Uterus (tissue), 4 donors: ENCODE measurements around the gene TUBA4A. TPM values are rescaled to one million over a fixed set of nuclear protein-coding genes. Genes with fewer than 3 reads are reported as not detected.
A peak's percentile ranks its signal among the peaks of the same experiment; 100 is the strongest.

Source experiments
- DNase-seq, 2 donors: peaks; one replicate each; pipeline ENCODE4 v3.0.0-alpha.2; 2019 to 2020
- H3K27ac ChIP-seq, 2 donors: fragments of 200-600 bp; sonication (generic); 1 replicate in 1 of 2; 2 replicates in 1 of 2; pipeline ENCODE4 v1.5.1; 2016 to 2018
- H3K27me3 ChIP-seq, 2 donors: fragments of 200-600 bp; sonication (generic); one replicate each; pipeline ENCODE4 v1.5.1; 2018 to 2019; ENCODE audit warnings: control low read depth in 1 of 2
- H3K36me3 ChIP-seq, 2 donors: fragments of 200-600 bp; sonication (generic); one replicate each; pipeline ENCODE4 v1.5.1; 2019; ENCODE audit warnings: control low read depth in 1 of 2
- H3K4me1 ChIP-seq, 2 donors: fragments of 200-600 bp; sonication (generic); one replicate each; pipeline ENCODE4 v1.5.1; 2018 to 2019; ENCODE audit warnings: control low read depth in 1 of 2
- H3K4me3 ChIP-seq, 2 donors: fragments of 200-600 bp; sonication (generic); 1 replicate in 1 of 2; 2 replicates in 1 of 2; pipeline ENCODE4 v1.5.1; 2018 to 2019; ENCODE audit warnings: mild to moderate bottlenecking in 1 of 2
- H3K9me3 ChIP-seq, 2 donors: fragments of 200-600 bp; sonication (generic); one replicate each; pipeline ENCODE4 v1.5.1; 2019; ENCODE audit warnings: control low read depth in 1 of 2
- CTCF ChIP-seq, 4 experiments: fragments of 200-600 bp in 2 of 4; fragments of 450-650 bp in 2 of 4; sonication (generic) in 2 of 4; IDR thresholded peaks; one replicate each; pipeline ENCODE4 v1.5.1; 2016 to 2019; ENCODE audit warnings: antibody characterized with exemption in 4 of 4, mild to moderate bottlenecking in 2 of 4, moderate library complexity in 1 of 4
- POLR2A ChIP-seq, 2 donors: fragments of 450-650 bp; IDR thresholded peaks; one replicate each; pipeline ENCODE4 v1.6.1; 2016; ENCODE audit warnings: antibody characterized with exemption in 2 of 2, mild to moderate bottlenecking in 1 of 2, moderate library complexity in 1 of 2
- intact Hi-C: fragments of 100-400 bp; cut with DNase I; formaldehyde crosslinking; loops from one replicate; pipeline ENCODE4 v1.15.1; 2023; ENCODE audit warnings: low total_unique reads
- total RNA-seq, 4 donors: library from RNA; depleted of rRNA in 3 of 4; stranded (reverse); fragments of >200 nt in 3 of 4; gene quantifications; one replicate each; pipeline versions ENCODE4 v1.1.0 to v1.2.4, GENCODE V29; 2014 to 2023
- donor health status: DM: yes; HTN: yes; CAD: no.

Gene TUBA4A
- total RNA-seq, 4 donors from 2014 or later = 3.7 to 32.3 (median 7.3) TPM

GRCh38 chr2:219274361-219274921, 20.7 kb upstream of the TUBA4A start:
- H3K36me3 ChIP-seq = no peaks in the 10 kb centered on the region
- H3K4me3 ChIP-seq = no peak overlapping the region
- intact Hi-C loops = no loop called here
- H3K27me3 ChIP-seq = no peaks in the 10 kb centered on the region
- H3K4me1 ChIP-seq = peaks cover 8 to 10% of the 10 kb centered on the region in 2 donors
- TF ChIP-seq POLR2A (IDR thresholded peaks at IDR 0.05) = no peak
- TF ChIP-seq CTCF (IDR thresholded peaks at IDR 0.05) = no peak
- H3K27ac ChIP-seq = peak overlapping the region; percentile 61 to 68
- no peaks in the 10 kb centered on the region for H3K9me3 ChIP-seq
- peak in 1 of 2 donors; percentile 36 for DNase-seq

DNA sequence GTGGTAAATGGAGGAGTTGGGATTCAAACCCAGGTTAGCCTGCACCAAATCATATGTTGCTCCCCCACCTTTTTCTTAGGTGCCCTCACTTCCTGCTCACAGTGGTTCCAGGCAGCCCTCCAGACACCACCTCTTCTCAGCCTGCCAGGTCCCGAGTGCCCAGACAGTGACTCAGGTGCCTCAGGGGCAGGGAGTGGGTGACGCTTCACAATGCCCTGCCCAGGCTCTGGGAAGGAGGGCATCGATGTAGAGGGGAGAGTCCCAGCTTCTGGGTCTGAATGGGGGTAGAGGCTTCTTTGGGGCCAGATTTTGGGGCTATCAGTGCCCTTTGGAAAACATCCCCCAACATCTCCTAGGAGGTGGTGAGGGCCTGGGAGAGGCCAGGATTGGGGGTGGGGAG, 20.2 kb upstream of the TUBA4A start:
- no peak for DNase-seq
- H3K4me3 ChIP-seq = no peak overlapping the region

DNA sequence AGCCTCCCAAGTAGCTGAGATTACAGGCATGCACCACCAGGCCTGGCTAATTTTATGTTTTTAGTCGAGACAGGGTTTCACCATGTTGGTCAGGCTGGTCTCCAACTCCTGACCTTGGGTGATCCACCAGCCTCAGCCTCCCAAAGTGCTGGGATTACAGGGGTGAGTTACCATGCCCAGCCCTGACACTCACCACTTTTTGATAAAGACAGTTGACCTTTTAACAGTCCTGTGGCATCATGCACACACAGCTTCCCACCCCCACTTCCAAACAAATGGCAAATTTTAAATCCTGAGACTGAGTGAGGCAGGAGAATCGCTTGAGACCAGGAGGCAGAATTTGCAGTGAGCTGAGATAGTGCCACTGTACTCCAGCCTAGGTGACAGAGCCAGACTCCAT, 19.3 kb upstream of the TUBA4A start:
- no peak for TF ChIP-seq CTCF (IDR thresholded peaks at IDR 0.05)
- no peak for TF ChIP-seq POLR2A (IDR thresholded peaks at IDR 0.05)
- H3K4me3 ChIP-seq = no peak overlapping the region
- no peak for DNase-seq

More for the DNA sequence above, 20.2 kb upstream of the TUBA4A start:
- no peaks in the 10 kb centered on the region for H3K9me3 ChIP-seq
- H3K27ac ChIP-seq = peak overlapping the region; percentile 61 to 68
- H3K4me1 ChIP-seq = peaks cover 8 to 10% of the 10 kb centered on the region in 2 donors
- H3K27me3 ChIP-seq = no peaks in the 10 kb centered on the region
- intact Hi-C loops = no loop called here
- no peaks in the 10 kb centered on the region for H3K36me3 ChIP-seq
- TF ChIP-seq POLR2A (IDR thresholded peaks at IDR 0.05) = no peak
- no peak for TF ChIP-seq CTCF (IDR thresholded peaks at IDR 0.05)

GRCh38 chr2:219272356-219272755, 18.6 kb upstream of the TUBA4A start:
- no peak for TF ChIP-seq POLR2A (IDR thresholded peaks at IDR 0.05)
- TF ChIP-seq CTCF (IDR thresholded peaks at IDR 0.05) = no peak
- Histone ChIP-seq H3K4me3 (no peak overlapping the region), H3K4me1 (no peaks in the 10 kb centered on the region), H3K9me3 (no peaks in the 10 kb centered on the region), H3K36me3 (no peaks in the 10 kb centered on the region), H3K27me3 (no peaks in the 10 kb centered on the region), H3K27ac (no peak overlapping the region)
- intact Hi-C loops = no loop called here
- DNase-seq = no peak

More for the DNA sequence above, 19.3 kb upstream of the TUBA4A start:
- Histone ChIP-seq H3K9me3 (no peaks in the 10 kb centered on the region), H3K27ac (no peak overlapping the region), H3K4me1 (peaks cover 1 to 3% of the 10 kb centered on the region in 2 donors), H3K36me3 (no peaks in the 10 kb centered on the region), H3K27me3 (no peaks in the 10 kb centered on the region)
- intact Hi-C loops = no loop called here

- Histone ChIP-seq H3K4me1 (no peaks in the 10 kb centered on the region), H3K9me3 (no peaks in the 10 kb centered on the region), H3K4me3 (no peak overlapping the region), H3K27me3 (no peaks in the 10 kb centered on the region), H3K27ac (no peak overlapping the region), H3K36me3 (no peaks in the 10 kb centered on the region)
- DNase-seq = no peak
- TF ChIP-seq POLR2A (IDR thresholded peaks at IDR 0.05) (no peak), CTCF (IDR thresholded peaks at IDR 0.05) (no peak)
- intact Hi-C loops = no loop called here
These were observed 17.3 kb upstream of the TUBA4A start for GRCh38 chr2:219271021-219271420.
